Upper lobe of left lung (tissue), 6 donors: ENCODE measurements around the gene VPS13A. TPM values are rescaled to one million over a fixed set of nuclear protein-coding genes. Genes with fewer than 3 reads are reported as not detected.

Source experiments
- ATAC-seq, 2 donors: fragments of 200-7000 bp; cut with Tn5 transposase; one replicate each; pipeline ENCODE4 v1.9.1; 2022; ENCODE audit warnings: mild to moderate bottlenecking in 2 of 2, moderate library complexity in 2 of 2; ENCODE audit not compliant: low FRiP score in 2 of 2
- DNase-seq, 2 donors: peaks; one replicate each; pipeline ENCODE4 v3.0.0-alpha.2; 2019 to 2020
- H3K27ac ChIP-seq, 4 donors: fragments of 200-600 bp; sonication (generic); one replicate each; pipeline ENCODE4 v1.5.1; 2016 to 2019
- H3K27me3 ChIP-seq, 4 donors: fragments of 200-600 bp; sonication (generic); one replicate each; pipeline ENCODE4 v1.5.1; 2017 to 2019
- H3K36me3 ChIP-seq, 4 donors: fragments of 200-600 bp; sonication (generic); one replicate each; pipeline ENCODE4 v1.5.1; 2016 to 2019
- H3K4me1 ChIP-seq, 4 donors: fragments of 200-600 bp; sonication (generic); one replicate each; pipeline ENCODE4 v1.5.1; 2018 to 2019
- H3K4me3 ChIP-seq, 4 donors: fragments of 200-600 bp; sonication (generic); one replicate each; pipeline ENCODE4 v1.5.1; 2017 to 2019; ENCODE audit warnings: mild to moderate bottlenecking in 2 of 4, moderate library complexity in 1 of 4
- H3K9me3 ChIP-seq, 4 donors: fragments of 200-600 bp; sonication (generic); one replicate each; pipeline ENCODE4 v1.5.1; 2018 to 2019
- EP300 ChIP-seq, 4 donors: sonication (generic); formaldehyde crosslinking; IDR thresholded peaks; one replicate each; pipeline ENCODE4 v1.5.1; 2017; ENCODE audit warnings: antibody characterized with exemption in 4 of 4, control low read depth in 2 of 4
- POLR2A ChIP-seq, 4 donors: fragments of 450-650 bp; IDR thresholded peaks; one replicate each; pipeline ENCODE4 v1.5.1; 2016 to 2017; ENCODE audit warnings: antibody characterized with exemption in 4 of 4, mild to moderate bottlenecking in 2 of 4
- POLR2AphosphoS5 ChIP-seq, 2 donors: sonication (generic); formaldehyde crosslinking; IDR thresholded peaks; one replicate each; pipeline ENCODE4 v1.5.1; 2017; ENCODE audit warnings: antibody characterized with exemption in 2 of 2
- WGBS, 2 donors: methylation state at CpG; one replicate each; pipeline ENCODE4 v1.1.5; 2017 to 2018; 5-methylcytosine and 5-hydroxymethylcytosine counted together
- total RNA-seq, 6 donors: library from RNA; depleted of rRNA in 4 of 6; stranded (reverse); fragments of >200 nt in 4 of 6; gene quantifications; one replicate each; pipeline versions ENCODE4 v1.1.0 to v1.2.1, GENCODE V29; 2016 to 2021
- TF ChIP-seq, protein P1 (sequence below), 6 experiments: fragments of 450-650 bp in 4 of 6; fragments of 200-600 bp in 2 of 6; sonication (generic) in 2 of 6; IDR thresholded peaks; one replicate each; pipeline ENCODE4 v1.5.1; 2016 to 2019; ENCODE audit warnings: antibody characterized with exemption in 6 of 6
- donor health status: DM: no; HTN: no; CAD: no; lungs with moderate emphysema.
- donor health status: DM: no; HTN: yes; CAD: no; lungs with severe emphysema.

The VPS13A gene
- total RNA-seq, 6 donors from 2014 or later = 21.6 to 90.0 (median 31.4) TPM

DNA sequence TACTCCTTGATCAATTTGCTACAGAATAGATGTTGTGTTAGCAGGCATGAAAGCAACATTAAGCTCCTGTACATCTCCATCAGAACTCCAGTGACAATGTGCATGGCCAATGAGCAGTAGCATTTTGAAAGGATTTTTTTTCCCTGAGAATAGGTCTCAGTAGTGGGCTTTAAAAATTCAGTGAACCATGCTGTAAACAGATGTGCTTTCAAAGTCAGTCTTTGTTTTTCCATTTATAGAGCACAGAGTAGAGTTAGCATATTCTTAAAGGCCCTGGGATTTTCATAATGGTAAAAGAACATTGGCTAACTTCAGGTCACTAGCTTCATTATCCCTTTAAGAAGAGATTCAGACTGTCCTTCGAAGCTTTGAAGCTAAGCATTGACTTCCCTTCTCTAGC is 150.8 kb downstream of the VPS13A start:
- H3K36me3 ChIP-seq = peaks cover 0 to 16% (median 2%) of the 10 kb centered on the region in 4 donors
- H3K27ac ChIP-seq = no peak overlapping the region
- 91 to 100% methylated on average over 1 of the region's 1 CpG for WGBS, 2 donors
- no peak overlapping the region for H3K4me3 ChIP-seq
- no peaks in the 10 kb centered on the region for H3K27me3 ChIP-seq
- DNase-seq (no peak), ATAC-seq (no peak)
- H3K4me1 ChIP-seq = no peaks in the 10 kb centered on the region
- H3K9me3 ChIP-seq = no peaks in the 10 kb centered on the region
- TF ChIP-seq EP300 (IDR thresholded peaks at IDR 0.05) = no peak
- TF ChIP-seq POLR2A (IDR thresholded peaks at IDR 0.05) = no peak
- TF ChIP-seq, protein P1, sequence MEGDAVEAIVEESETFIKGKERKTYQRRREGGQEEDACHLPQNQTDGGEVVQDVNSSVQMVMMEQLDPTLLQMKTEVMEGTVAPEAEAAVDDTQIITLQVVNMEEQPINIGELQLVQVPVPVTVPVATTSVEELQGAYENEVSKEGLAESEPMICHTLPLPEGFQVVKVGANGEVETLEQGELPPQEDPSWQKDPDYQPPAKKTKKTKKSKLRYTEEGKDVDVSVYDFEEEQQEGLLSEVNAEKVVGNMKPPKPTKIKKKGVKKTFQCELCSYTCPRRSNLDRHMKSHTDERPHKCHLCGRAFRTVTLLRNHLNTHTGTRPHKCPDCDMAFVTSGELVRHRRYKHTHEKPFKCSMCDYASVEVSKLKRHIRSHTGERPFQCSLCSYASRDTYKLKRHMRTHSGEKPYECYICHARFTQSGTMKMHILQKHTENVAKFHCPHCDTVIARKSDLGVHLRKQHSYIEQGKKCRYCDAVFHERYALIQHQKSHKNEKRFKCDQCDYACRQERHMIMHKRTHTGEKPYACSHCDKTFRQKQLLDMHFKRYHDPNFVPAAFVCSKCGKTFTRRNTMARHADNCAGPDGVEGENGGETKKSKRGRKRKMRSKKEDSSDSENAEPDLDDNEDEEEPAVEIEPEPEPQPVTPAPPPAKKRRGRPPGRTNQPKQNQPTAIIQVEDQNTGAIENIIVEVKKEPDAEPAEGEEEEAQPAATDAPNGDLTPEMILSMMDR (IDR thresholded peaks at IDR 0.05) = no peak
- TF ChIP-seq POLR2AphosphoS5 (IDR thresholded peaks at IDR 0.05) = no peak

GRCh38 chr9:77370064-77370463 is 192.7 kb downstream of the VPS13A start:
- Histone ChIP-seq H3K27me3 (no peaks in the 10 kb centered on the region), H3K4me3 (no peak overlapping the region), H3K4me1 (no peaks in the 10 kb centered on the region), H3K27ac (no peak overlapping the region), H3K9me3 (no peaks in the 10 kb centered on the region), H3K36me3 (peaks cover 5 to 28% (median 6%) of the 10 kb centered on the region in 4 donors)
- 95 to 96% methylated on average over 5 of the region's 5 CpGs for WGBS, 2 donors
- DNase-seq (no peak), ATAC-seq (no peak)
- TF ChIP-seq, protein P1 (IDR thresholded peaks at IDR 0.05) = no peak
- TF ChIP-seq POLR2A (IDR thresholded peaks at IDR 0.05) (no peak), EP300 (IDR thresholded peaks at IDR 0.05) (no peak), POLR2AphosphoS5 (IDR thresholded peaks at IDR 0.05) (no peak)

- 93 to 97% methylated on average over 3 of the region's 3 CpGs for WGBS, 2 donors
- Histone ChIP-seq H3K27me3 (no peaks in the 10 kb centered on the region), H3K9me3 (no peaks in the 10 kb centered on the region), H3K27ac (no peak overlapping the region), H3K36me3 (peaks cover 5 to 20% (median 6%) of the 10 kb centered on the region in 4 donors), H3K4me1 (no peaks in the 10 kb centered on the region), H3K4me3 (no peak overlapping the region)
- ATAC-seq = no peak
- TF ChIP-seq, protein P1 (IDR thresholded peaks at IDR 0.05) = no peak
- TF ChIP-seq EP300 (IDR thresholded peaks at IDR 0.05) (no peak), POLR2A (IDR thresholded peaks at IDR 0.05) (no peak), POLR2AphosphoS5 (IDR thresholded peaks at IDR 0.05) (no peak)
- no peak for DNase-seq
Measured at GRCh38 chr9:77374266-77374665, 196.9 kb downstream of the VPS13A start.

GRCh38 chr9:77375956-77376532 is 198.7 kb downstream of the VPS13A start:
- H3K27me3 ChIP-seq = no peaks in the 10 kb centered on the region

More at GRCh38 chr9:77375956-77376532, 198.7 kb downstream of the VPS13A start:
- Histone ChIP-seq H3K9me3 (no peaks in the 10 kb centered on the region), H3K4me1 (no peaks in the 10 kb centered on the region), H3K36me3 (peaks cover 2 to 4% (median 4%) of the 10 kb centered on the region in 4 donors), H3K4me3 (no peak overlapping the region), H3K27ac (no peak overlapping the region)
- ATAC-seq = no peak
- TF ChIP-seq POLR2AphosphoS5 (IDR thresholded peaks at IDR 0.05) = no peak
- TF ChIP-seq, protein P1 (IDR thresholded peaks at IDR 0.05) = no peak
- WGBS, 2 donors = 96 to 97% methylated on average over 6 of the region's 6 CpGs
- DNase-seq = no peak
